Caco-2 (cell line): Measurements from ENCODE around the gene PPP1R18. TPM values are rescaled to one million over a fixed set of nuclear protein-coding genes. Genes with fewer than 3 reads are reported as not detected.
"Not testable (repeated sequence)": the region's sequence is repeated elsewhere in the genome, so short reads cannot be mapped to it uniquely, and the experiment has no call there.

Experiments used
- BruUV-seq: library from RNA; stranded (reverse); fragments of 400-500 nt; replicated peaks from 2 replicates; lab custom pipeline; 2021; lab: Mats Ljungman, UMichigan
- CTCF ChIA-PET: fragments of 300-600 bp; sonication (Branson Sonifier 250); formaldehyde crosslinking; loops from one replicate; lab custom pipeline; 2022; ENCODE audit warnings: antibody characterized with exemption; lab: Charles Lee
- POLR2A ChIA-PET: fragments of 300-600 bp; sonication (Branson Sonifier 250); formaldehyde crosslinking; loops from one replicate; lab custom pipeline; 2022; ENCODE audit warnings: antibody characterized with exemption; lab: Charles Lee
- DNase-seq, 2 experiments: peaks; one replicate each; pipeline versions ENCODE4 v3.0.0 to v3.0.0-alpha.2; 2020 to 2022
- H3K27me3 ChIP-seq: replicated peaks from 2 replicates; pipeline ENCODE4 v1.6.0; 2011; ENCODE audit warnings: low read length; ENCODE audit not compliant: control insufficient read depth, insufficient read depth
- H3K36me3 ChIP-seq: 2 replicates; pipeline ENCODE4 v1.5.1; 2011; ENCODE audit warnings: low read length; ENCODE audit not compliant: control insufficient read depth, insufficient read depth
- H3K4me1 ChIP-seq: fragments of 250-450 bp; sonication (Bioruptor Pico); 2 replicates; pipeline ENCODE4 v1.5.1; 2020; ENCODE audit warnings: mild to moderate bottlenecking
- H3K4me3 ChIP-seq: 2 replicates; pipeline ENCODE4 v1.5.1; 2011; ENCODE audit warnings: low read depth, mild to moderate bottlenecking, control low read depth, low read length
- H3K9me3 ChIP-seq: fragments of 250-450 bp; sonication (Bioruptor Pico); 2 replicates; pipeline ENCODE4 v1.5.1; 2020; ENCODE audit warnings: mild to moderate bottlenecking, moderate library complexity
- H3K27ac Mint-ChIP-seq: one replicate; pipeline ENCODE4 v1.8.0; 2022; ENCODE audit warnings: mixed read lengths; ENCODE audit not compliant: unreplicated experiment
- H3K27me3 Mint-ChIP-seq: one replicate; pipeline ENCODE4 v1.8.0; 2022; ENCODE audit warnings: mixed read lengths; ENCODE audit not compliant: insufficient read depth, unreplicated experiment
- H3K36me3 Mint-ChIP-seq: one replicate; pipeline ENCODE4 v1.8.0; 2022; ENCODE audit warnings: mild to moderate bottlenecking, mixed read lengths; ENCODE audit not compliant: insufficient read depth, unreplicated experiment
- H3K4me1 Mint-ChIP-seq: one replicate; pipeline ENCODE4 v1.8.0; 2022; ENCODE audit warnings: low read depth, mixed read lengths; ENCODE audit not compliant: unreplicated experiment
- H3K4me3 Mint-ChIP-seq: one replicate; pipeline ENCODE4 v1.8.0; 2022; ENCODE audit warnings: mild to moderate bottlenecking, moderate library complexity, mixed read lengths; ENCODE audit not compliant: unreplicated experiment
- H3K9me3 Mint-ChIP-seq: one replicate; pipeline ENCODE4 v1.8.0; 2022; ENCODE audit warnings: mixed read lengths; ENCODE audit not compliant: unreplicated experiment
- CTCF ChIP-seq, 2 experiments: fragments of 200-600 bp in 1 of 2; IDR thresholded peaks; 1 replicate in 1 of 2; 2 replicates in 1 of 2; pipeline versions ENCODE4 v1.5.1 to v1.8.0; 2011 to 2022; ENCODE audit warnings: antibody characterized with exemption in 1 of 2, control low read depth in 1 of 2, inconsistent platforms in 1 of 2, low read depth in 1 of 2, low read length in 1 of 2, mild to moderate bottlenecking in 1 of 2, moderate library complexity in 1 of 2; ENCODE audit not compliant: insufficient read depth in 1 of 2, severe bottlenecking in 1 of 2, unreplicated experiment in 1 of 2
- intact Hi-C: fragments of 100-400 bp; cut with micrococcal nuclease; formaldehyde crosslinking; loops from one replicate; pipeline ENCODE4 v1.10.0; 2022; ENCODE audit not compliant: unreplicated experiment
- total RNA-seq: library from RNA; stranded (reverse); gene quantifications from 2 replicates; pipeline ENCODE4 v1.2.3, GENCODE V29; 2022

PPP1R18 gene
- total RNA-seq, 1 experiment from 2014 or later: 6.6 TPM

- not testable (repeated sequence) for H3K9me3 ChIP-seq, H3K27me3 ChIP-seq, H3K36me3 ChIP-seq, H3K27me3 Mint-ChIP-seq, DNase-seq, H3K9me3 Mint-ChIP-seq
- Mint-ChIP-seq H3K27ac (peak overlapping the region; percentile 100), H3K4me1 (peaks cover 22% of the 10 kb centered on the region), H3K4me3 (peak overlapping the region; percentile 95), H3K36me3 (peaks cover 61% of the 10 kb centered on the region)
- ChIA-PET CTCF (interaction anchor here (0.6 to 1.7 kb wide), 8 partner anchors 14 to 369 kb away, joined by 3 to 17 read pairs (median 6); partner anchors contain the start of genes DHX16 and NRM), POLR2A (interaction anchor here (0.9 to 1.3 kb wide), 10 partner anchors 22 to 224 kb away, joined by 3 to 9 read pairs (median 4); partner anchors contain the start of genes ABCF1, C6orf136, DHX16 and MRPS18B)
- BruUV-seq: TSS peak; percentile 55
- Histone ChIP-seq H3K4me1 (peaks cover 13% of the 10 kb centered on the region; the same call in 1 of the 2 replicates), H3K4me3 (peak overlapping the region; percentile 54)
- intact Hi-C loops: loop anchor here (1.0 to 5.0 kb wide), 6 partner anchors 23 to 506 kb away; partner anchors contain the start of genes DHX16, FLOT1, NRM and TRIM26
These were observed 31.6 kb upstream of the PPP1R18 start for GRCh38 chr6:30717845-30718720.

DNA sequence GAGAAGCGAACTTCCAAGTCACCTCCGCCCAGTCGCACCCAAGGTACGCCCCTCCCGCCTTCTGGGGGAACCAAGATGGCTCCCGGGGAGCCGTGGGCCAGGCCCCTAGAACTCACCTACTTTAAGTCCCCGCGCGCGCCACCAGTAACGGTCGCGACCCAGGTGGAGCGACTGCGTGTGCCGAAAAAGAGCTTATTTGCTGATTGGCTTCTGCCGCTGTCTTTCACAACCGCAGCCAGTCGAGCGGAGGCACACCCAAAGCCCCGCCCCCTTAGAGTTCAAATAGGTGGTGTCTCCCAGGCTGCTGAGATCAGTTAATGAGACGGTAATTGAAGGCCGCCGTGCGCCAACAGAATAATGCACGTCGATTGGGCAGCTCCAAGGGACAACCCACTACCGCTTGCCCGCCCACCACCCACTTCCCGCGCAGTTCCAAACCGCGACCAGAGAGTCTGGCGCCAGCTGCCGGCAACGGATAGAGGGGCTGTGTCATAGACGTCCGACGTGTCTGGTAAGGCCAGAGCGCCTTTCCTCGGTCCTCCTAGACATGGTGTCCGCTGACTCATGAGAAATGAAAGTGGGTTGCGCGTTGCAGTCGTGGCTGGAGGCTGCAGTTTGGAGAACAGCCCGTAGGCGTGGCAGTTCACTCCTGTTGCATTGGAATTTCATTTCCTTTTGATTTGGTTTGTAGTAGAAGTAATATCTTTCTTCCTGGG, 30.8 kb upstream of the PPP1R18 start, which contains the start of gene MDC1:
MDC1 (minus strand) TSS at position 153 of the 716 bp plus-strand sequence. CDS start 2,106 bp downstream, outside the sequence.
- Mint-ChIP-seq H3K27me3 (no peaks in the 10 kb centered on the region), H3K36me3 (peaks cover 58% of the 10 kb centered on the region), H3K9me3 (no peaks in the 10 kb centered on the region), H3K4me1 (peaks cover 14% of the 10 kb centered on the region), H3K4me3 (peak within 1 kb of the TSS; percentile 95), H3K27ac (peak within 1 kb of the TSS; percentile 100)
- POLR2A ChIA-PET: interaction anchor here (0.6 to 1.3 kb wide), 18 partner anchors 21 to 1091 kb away, joined by 3 to 22 read pairs (median 4); partner anchors contain the start of genes ABCF1, C6orf136, DHX16 and MRPS18B
- Histone ChIP-seq H3K4me1 (peaks cover 11% of the 10 kb centered on the region; the same call in 1 of the 2 replicates), H3K4me3 (peak within 1 kb of the TSS; percentile 56), H3K27me3 (no peaks in the 10 kb centered on the region), H3K9me3 (no peaks in the 10 kb centered on the region), H3K36me3 (peaks cover 5% of the 10 kb centered on the region; the same call in 1 of the 2 replicates)
- BruUV-seq: no TSS peak
- peak; percentile 17 to 31 for TF ChIP-seq CTCF (IDR thresholded peaks at IDR 0.05; ENCODE audit: insufficient read depth in 1 of 2, low read depth in 1 of 2, low read length in 1 of 2, severe bottlenecking in 1 of 2, unreplicated experiment in 1 of 2)
- CTCF ChIA-PET: interaction anchor here (0.6 to 1.7 kb wide), 11 partner anchors 11 to 370 kb away, joined by 3 to 17 read pairs (median 3); partner anchors contain the start of genes DHX16 and NRM
- intact Hi-C loops: loop anchor here (1.0 to 5.0 kb wide), 6 partner anchors 22 to 505 kb away; partner anchors contain the start of genes DHX16, FLOT1, NRM and TRIM26
- DNase-seq: peak; percentile 99 to 100

GRCh38 chr6:30716879-30717128, 30.4 kb upstream of the PPP1R18 start:
- peak overlapping the region; percentile 95 for H3K4me3 Mint-ChIP-seq
- ChIA-PET POLR2A (interaction anchor here (0.6 to 1.3 kb wide), 17 partner anchors 21 to 1092 kb away, joined by 3 to 22 read pairs (median 4); partner anchors contain the start of genes ABCF1, C6orf136, DHX16 and MRPS18B), CTCF (interaction anchor here (0.6 to 1.7 kb wide), 8 partner anchors 11 to 371 kb away, joined by 3 to 17 read pairs (median 6); partner anchors contain the start of genes DHX16 and NRM)
- no peaks in the 10 kb centered on the region for H3K9me3 Mint-ChIP-seq
- no peaks in the 10 kb centered on the region for H3K27me3 Mint-ChIP-seq
- peak overlapping the region; percentile 100 for H3K27ac Mint-ChIP-seq
- intact Hi-C loops: loop anchor here (1.0 to 5.0 kb wide), 6 partner anchors 22 to 505 kb away; partner anchors contain the start of genes DHX16, FLOT1, NRM and TRIM26
- Histone ChIP-seq H3K9me3 (no peaks in the 10 kb centered on the region), H3K36me3 (peaks cover 5% of the 10 kb centered on the region; the same call in 1 of the 2 replicates), H3K27me3 (no peaks in the 10 kb centered on the region), H3K4me1 (peaks cover 6% of the 10 kb centered on the region; the same call in 1 of the 2 replicates), H3K4me3 (peak overlapping the region; percentile 56)
- no peak for DNase-seq
- H3K4me1 Mint-ChIP-seq: peaks cover 14% of the 10 kb centered on the region
- no peak for TF ChIP-seq CTCF (IDR thresholded peaks at IDR 0.05; ENCODE audit: insufficient read depth in 1 of 2, low read depth in 1 of 2, low read length in 1 of 2, severe bottlenecking in 1 of 2, unreplicated experiment in 1 of 2)
- no TSS peak for BruUV-seq
- H3K36me3 Mint-ChIP-seq: peaks cover 58% of the 10 kb centered on the region
